ENCODE results near the gene AIRE. TPM values are rescaled to one million over a fixed set of nuclear protein-coding genes. Genes with fewer than 3 reads are reported as not detected.

The AIRE gene
- total RNA-seq, 2 experiments from 2014 or later = 0.11 to 0.16 TPM

- Mint-ChIP-seq H3K36me3 (ENCODE audit: low read depth) (no peaks in the 10 kb centered on the region), H3K4me1 (ENCODE audit: low read depth) (no peaks in the 10 kb centered on the region), H3K9me3 (no peaks in the 10 kb centered on the region), H3K4me3 (no peak overlapping the region), H3K27me3 (no peaks in the 10 kb centered on the region), H3K27ac (no peak overlapping the region)
- no peak for TF ChIP-seq CTCF (IDR thresholded peaks at IDR 0.05)
- H3K9me3 ChIP-seq (ENCODE audit: control insufficient read depth in 1 of 2, insufficient read depth in 1 of 2, low read length in 2 of 2) = no peaks in the 10 kb centered on the region
- peak in 1 of 14 experiments; percentile 9 for DNase-seq
- ATAC-seq (ENCODE audit: poor library complexity) = no peak
- intact Hi-C loops (cut with DNase I, micrococcal nuclease) = no loop called here
- no peaks in the 10 kb centered on the region for H3K27me3 ChIP-seq (ENCODE audit: control insufficient read depth in 1 of 2, insufficient read depth in 2 of 2, low read length in 2 of 2)
- no peaks in the 10 kb centered on the region for H3K4me1 ChIP-seq (ENCODE audit: insufficient read depth, low read length)
- H3K36me3 ChIP-seq (ENCODE audit: insufficient read depth, low read length) = no peaks in the 10 kb centered on the region
- no peak overlapping the region for H3K4me3 ChIP-seq (ENCODE audit: low read length)
- ChIA-PET POLR2A (no interaction called here), CTCF (no interaction called here)
- no peak overlapping the region for H3K27ac ChIP-seq (ENCODE audit: low read depth in 1 of 2, low read length in 2 of 2)
Measured at GRCh38 chr21:44260791-44261631, 24.7 kb upstream of the AIRE start.

GRCh38 chr21:44261675-44262295 is 23.9 kb upstream of the AIRE start, which contains the start of gene DNMT3L:
DNMT3L (minus strand) TSS chr21:44261897; CDS start chr21:44261259, 638 bp downstream.
- no peak within 1 kb of the TSS for H3K27ac ChIP-seq (ENCODE audit: low read depth in 1 of 2, low read length in 2 of 2)
- no peaks in the 10 kb centered on the region for H3K9me3 Mint-ChIP-seq
- no peaks in the 10 kb centered on the region for H3K36me3 Mint-ChIP-seq (ENCODE audit: low read depth)
- DNase-seq (peak in 1 of 14 experiments; percentile 11), ATAC-seq (ENCODE audit: poor library complexity) (no peak)
- no peak for TF ChIP-seq CTCF (IDR thresholded peaks at IDR 0.05)
- no peaks in the 10 kb centered on the region for H3K36me3 ChIP-seq (ENCODE audit: insufficient read depth, low read length)
- H3K4me3 ChIP-seq (ENCODE audit: low read length) = no peak within 1 kb of the TSS
- H3K4me3 Mint-ChIP-seq = no peak within 1 kb of the TSS
- POLR2A ChIA-PET = no interaction called here
- H3K4me1 ChIP-seq (ENCODE audit: insufficient read depth, low read length) = no peaks in the 10 kb centered on the region
- H3K27me3 ChIP-seq (ENCODE audit: control insufficient read depth in 1 of 2, insufficient read depth in 2 of 2, low read length in 2 of 2) = no peaks in the 10 kb centered on the region
- CTCF ChIA-PET = no interaction called here
- no peaks in the 10 kb centered on the region for H3K27me3 Mint-ChIP-seq
- H3K4me1 Mint-ChIP-seq (ENCODE audit: low read depth) = no peaks in the 10 kb centered on the region
- intact Hi-C loops (cut with DNase I, micrococcal nuclease) = no loop called here
- H3K9me3 ChIP-seq (ENCODE audit: control insufficient read depth in 1 of 2, insufficient read depth in 1 of 2, low read length in 2 of 2) = no peaks in the 10 kb centered on the region
- H3K27ac Mint-ChIP-seq = no peak within 1 kb of the TSS

GRCh38 chr21:44262338-44263056 is 23.2 kb upstream of the AIRE start:
- H3K4me3 Mint-ChIP-seq = no peak overlapping the region
- H3K4me1 ChIP-seq (ENCODE audit: insufficient read depth, low read length) = no peaks in the 10 kb centered on the region
- no peak for TF ChIP-seq CTCF (IDR thresholded peaks at IDR 0.05)
- peak in 1 of 14 experiments; percentile 7 for DNase-seq
- H3K9me3 ChIP-seq (ENCODE audit: control insufficient read depth in 1 of 2, insufficient read depth in 1 of 2, low read length in 2 of 2) = no peaks in the 10 kb centered on the region
- intact Hi-C loops (cut with DNase I, micrococcal nuclease) = no loop called here
- no peaks in the 10 kb centered on the region for H3K36me3 Mint-ChIP-seq (ENCODE audit: low read depth)
- no peak for ATAC-seq (ENCODE audit: poor library complexity)
- no peak overlapping the region for H3K27ac Mint-ChIP-seq
- H3K9me3 Mint-ChIP-seq = no peaks in the 10 kb centered on the region
- no peaks in the 10 kb centered on the region for H3K36me3 ChIP-seq (ENCODE audit: insufficient read depth, low read length)
- H3K4me3 ChIP-seq (ENCODE audit: low read length) = no peak overlapping the region
- no peaks in the 10 kb centered on the region for H3K27me3 Mint-ChIP-seq
- no peaks in the 10 kb centered on the region for H3K27me3 ChIP-seq (ENCODE audit: control insufficient read depth in 1 of 2, insufficient read depth in 2 of 2, low read length in 2 of 2)
- no peak overlapping the region for H3K27ac ChIP-seq (ENCODE audit: low read depth in 1 of 2, low read length in 2 of 2)
- POLR2A ChIA-PET = no interaction called here
- CTCF ChIA-PET = no interaction called here
- no peaks in the 10 kb centered on the region for H3K4me1 Mint-ChIP-seq (ENCODE audit: low read depth)

Data from CD4-positive, alpha-beta T cell (primary cell).